ENCODE results near the gene SLIT1. TPM values are rescaled to one million over a fixed set of nuclear protein-coding genes. Genes with fewer than 3 reads are reported as not detected.

SLIT1 gene
- total RNA-seq: under 1 TPM in 5 of 6 experiments, not detected in 1; 0.04 to 0.29 (median 0.12) TPM
- long read RNA-seq: 0 reads

DNA sequence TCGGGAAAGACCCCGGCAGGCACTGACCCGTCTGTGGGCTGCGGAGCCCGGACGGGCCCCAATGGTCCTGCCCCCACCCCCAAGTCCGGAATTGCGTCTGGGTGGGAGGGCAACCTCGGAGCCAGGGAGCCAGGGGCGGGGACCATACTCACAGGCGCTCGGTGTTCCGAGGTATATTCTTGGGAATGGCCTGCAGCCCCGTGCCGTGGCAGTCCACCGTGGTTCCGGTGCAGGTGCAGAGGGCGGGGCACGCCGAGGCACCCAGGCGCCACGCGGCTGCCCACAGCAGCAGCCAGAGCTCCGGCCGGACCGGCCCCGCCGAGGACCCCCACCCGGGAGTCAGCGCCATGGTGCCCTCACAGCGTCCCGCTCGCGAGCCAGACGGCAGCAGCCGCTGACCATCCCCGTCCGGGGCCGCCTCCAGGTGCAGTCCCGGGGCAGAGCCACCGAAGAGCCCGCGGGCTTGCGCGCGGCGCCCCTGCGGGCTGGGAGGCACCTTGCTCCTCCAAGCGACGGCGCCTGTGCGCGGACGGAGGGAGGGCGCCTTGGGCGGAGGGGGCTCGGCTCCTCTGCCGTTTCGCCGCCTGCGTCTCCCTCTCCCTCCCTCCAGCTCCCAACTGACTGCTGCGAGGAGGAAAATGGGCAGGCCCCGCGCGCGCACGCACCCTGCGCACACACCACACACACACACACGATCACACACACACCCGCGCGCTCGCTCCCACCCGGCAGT, at the start of gene SLIT1:
Gene SLIT1, minus strand, starts transcription at position 634 of the 733 bp plus-strand sequence. Its CDS starts 285 bp downstream, at position 349.
- Histone ChIP-seq H3K9me3 (no peaks in the 10 kb centered on the region), H3K27ac (no peak within 1 kb of the TSS), H3K4me1 (peaks cover 0 to 7% (median 0%) of the 10 kb centered on the region in 4 donors), H3K36me3 (no peaks in the 10 kb centered on the region), H3K27me3 (peaks cover 0 to 9% of the 10 kb centered on the region in 2 donors), H3K4me3 (no peak within 1 kb of the TSS)
- no peak for ATAC-seq
- TF ChIP-seq, protein P1, sequence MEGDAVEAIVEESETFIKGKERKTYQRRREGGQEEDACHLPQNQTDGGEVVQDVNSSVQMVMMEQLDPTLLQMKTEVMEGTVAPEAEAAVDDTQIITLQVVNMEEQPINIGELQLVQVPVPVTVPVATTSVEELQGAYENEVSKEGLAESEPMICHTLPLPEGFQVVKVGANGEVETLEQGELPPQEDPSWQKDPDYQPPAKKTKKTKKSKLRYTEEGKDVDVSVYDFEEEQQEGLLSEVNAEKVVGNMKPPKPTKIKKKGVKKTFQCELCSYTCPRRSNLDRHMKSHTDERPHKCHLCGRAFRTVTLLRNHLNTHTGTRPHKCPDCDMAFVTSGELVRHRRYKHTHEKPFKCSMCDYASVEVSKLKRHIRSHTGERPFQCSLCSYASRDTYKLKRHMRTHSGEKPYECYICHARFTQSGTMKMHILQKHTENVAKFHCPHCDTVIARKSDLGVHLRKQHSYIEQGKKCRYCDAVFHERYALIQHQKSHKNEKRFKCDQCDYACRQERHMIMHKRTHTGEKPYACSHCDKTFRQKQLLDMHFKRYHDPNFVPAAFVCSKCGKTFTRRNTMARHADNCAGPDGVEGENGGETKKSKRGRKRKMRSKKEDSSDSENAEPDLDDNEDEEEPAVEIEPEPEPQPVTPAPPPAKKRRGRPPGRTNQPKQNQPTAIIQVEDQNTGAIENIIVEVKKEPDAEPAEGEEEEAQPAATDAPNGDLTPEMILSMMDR (IDR thresholded peaks at IDR 0.05): no peak
- TF ChIP-seq POLR2A (IDR thresholded peaks at IDR 0.05): no peak
- 3% methylated on average over 11 of the region's 74 CpGs for WGBS (ENCODE audit: insufficient coverage, low coverage, low lambda C conversion rate, missing lambda C conversion rate)
- intact Hi-C loops (cut with DNase I): no loop called here
- DNase-seq: peak in 1 of 3 donors; percentile 54

DNA sequence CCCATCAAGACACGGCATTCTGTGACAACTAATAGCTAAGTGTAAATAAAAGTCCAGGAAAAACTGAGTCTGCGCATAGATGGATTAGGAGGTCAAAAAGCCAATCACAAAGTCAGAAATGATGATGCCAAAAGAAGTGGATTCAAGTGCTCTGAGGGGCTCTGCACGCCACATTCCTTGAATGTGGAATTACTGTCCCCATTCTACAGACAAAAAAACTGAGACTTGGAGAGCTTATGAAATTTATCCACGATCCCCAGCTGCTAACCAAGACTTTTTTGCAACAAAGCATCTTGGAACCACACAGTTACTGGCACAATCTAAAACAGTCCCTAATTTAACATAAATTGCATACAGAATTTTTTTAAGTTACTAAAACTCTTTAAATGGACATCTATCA, 49.6 kb upstream of the SLIT1 start:
- H3K4me1 ChIP-seq: no peaks in the 10 kb centered on the region
- ATAC-seq (no peak), DNase-seq (no peak)
- no peaks in the 10 kb centered on the region for H3K36me3 ChIP-seq
- no peak for TF ChIP-seq POLR2A (IDR thresholded peaks at IDR 0.05)
- TF ChIP-seq, protein P1 (IDR thresholded peaks at IDR 0.05): no peak
- 99% methylated on average over 4 of the region's 4 CpGs for WGBS (ENCODE audit: insufficient coverage, low coverage, low lambda C conversion rate, missing lambda C conversion rate)
- H3K27me3 ChIP-seq: no peaks in the 10 kb centered on the region
- no peak overlapping the region for H3K27ac ChIP-seq
- H3K9me3 ChIP-seq: no peaks in the 10 kb centered on the region
- intact Hi-C loops (cut with DNase I): no loop called here
- H3K4me3 ChIP-seq: no peak overlapping the region

DNA sequence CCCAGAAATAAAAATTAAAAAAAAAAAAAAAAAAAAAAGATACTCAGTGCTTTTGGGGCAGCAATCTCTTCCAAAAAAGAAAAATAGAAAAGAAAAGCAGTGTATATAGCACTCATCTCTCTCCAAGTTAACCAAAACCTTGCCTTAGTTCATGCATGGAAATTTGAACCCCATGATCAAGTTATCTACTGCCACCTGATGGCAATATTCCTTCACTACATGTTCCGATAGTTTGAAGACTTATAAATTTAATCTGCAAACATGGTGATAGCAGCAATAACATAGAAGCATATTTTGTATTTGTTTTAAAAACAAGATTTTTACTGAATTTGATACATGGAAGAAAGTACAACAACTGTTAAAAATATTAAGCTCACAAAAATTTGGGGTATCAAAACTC, 48.6 kb upstream of the SLIT1 start:
- no peaks in the 10 kb centered on the region for H3K27me3 ChIP-seq
- H3K27ac ChIP-seq: no peak overlapping the region
- no peak for DNase-seq
- intact Hi-C loops (cut with DNase I): no loop called here
- no peak overlapping the region for H3K4me3 ChIP-seq
- TF ChIP-seq POLR2A (IDR thresholded peaks at IDR 0.05): no peak
- TF ChIP-seq, protein P1 (IDR thresholded peaks at IDR 0.05): peak; percentile 48 to 67 (median 58)
- H3K9me3 ChIP-seq: no peaks in the 10 kb centered on the region
- 21% methylated on average over 1 of the region's 1 CpG for WGBS (ENCODE audit: insufficient coverage, low coverage, low lambda C conversion rate, missing lambda C conversion rate)
- H3K36me3 ChIP-seq: no peaks in the 10 kb centered on the region
- no peaks in the 10 kb centered on the region for H3K4me1 ChIP-seq
- ATAC-seq: peak; percentile 54 to 69 (median 66)

DNA sequence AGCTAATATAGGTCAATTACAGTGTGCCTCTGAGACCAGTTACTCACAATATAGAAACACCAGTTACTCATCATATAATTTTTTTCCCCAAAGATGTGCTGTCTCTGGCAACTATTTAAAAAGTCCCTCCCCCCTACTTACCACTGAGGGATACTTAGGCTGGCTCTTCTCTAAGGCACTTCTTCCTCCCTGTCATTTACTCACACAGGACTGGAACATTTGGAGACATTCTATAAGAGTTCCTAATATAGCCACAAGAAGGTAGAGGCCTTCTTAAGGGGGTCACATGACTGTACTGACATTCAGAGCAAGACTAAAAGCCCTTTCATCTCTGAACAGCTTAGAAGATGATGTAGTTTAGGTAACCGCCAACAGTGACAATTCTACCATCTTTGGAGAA, 44.4 kb upstream of the SLIT1 start:
- ATAC-seq (no peak), DNase-seq (no peak)
- no peaks in the 10 kb centered on the region for H3K27me3 ChIP-seq
- intact Hi-C loops (cut with DNase I): no loop called here
- no peak overlapping the region for H3K4me3 ChIP-seq
- TF ChIP-seq, protein P1 (IDR thresholded peaks at IDR 0.05): no peak
- no peak for TF ChIP-seq POLR2A (IDR thresholded peaks at IDR 0.05)
- 89% methylated on average over 1 of the region's 1 CpG for WGBS (ENCODE audit: insufficient coverage, low coverage, low lambda C conversion rate, missing lambda C conversion rate)
- H3K9me3 ChIP-seq: no peaks in the 10 kb centered on the region
- H3K27ac ChIP-seq: no peak overlapping the region
- H3K36me3 ChIP-seq: no peaks in the 10 kb centered on the region
- peaks cover 0 to 15% (median 0%) of the 10 kb centered on the region in 4 donors for H3K4me1 ChIP-seq
